ENCODE results near the gene GLT1D1. TPM values are rescaled to one million over a fixed set of nuclear protein-coding genes. Genes with fewer than 3 reads are reported as not detected.

The GLT1D1 gene
- total RNA-seq, 1 experiment from 2014 or later: not detected

- no peak overlapping the region for H3K27ac ChIP-seq (ENCODE audit: low read length)
- H3K4me3 ChIP-seq (ENCODE audit: low read length): no peak overlapping the region
- H3K4me1 ChIP-seq (ENCODE audit: insufficient read depth, low read length): no peaks in the 10 kb centered on the region
- no peaks in the 10 kb centered on the region for H4K20me1 ChIP-seq (ENCODE audit: low read length)
- H2AFZ ChIP-seq (ENCODE audit: low read length): no peak overlapping the region
- BruUV-seq (replicated peaks): no TSS peak
- POLR2A ChIA-PET (ENCODE audit: unreplicated experiment): no interaction called here
- intact Hi-C loops (cut with micrococcal nuclease): no loop called here
- CTCF ChIA-PET: no interaction called here
- no peak overlapping the region for H3K9ac ChIP-seq (ENCODE audit: low read length)
- no peaks in the 10 kb centered on the region for H3K79me2 ChIP-seq (ENCODE audit: low read length)
- no peaks in the 10 kb centered on the region for H3K36me3 ChIP-seq (ENCODE audit: low read depth, low read length)
- H3K9me2 ChIP-seq (replicated peaks; ENCODE audit: low read length): no peaks in the 10 kb centered on the region
- no peak overlapping the region for H3K4me2 ChIP-seq (ENCODE audit: low read length)
- no peak for DNase-seq
- no peak for ATAC-seq
- peaks cover 90% of the 10 kb centered on the region for H3K27me3 ChIP-seq (ENCODE audit: low read length)
- TF ChIP-seq EZH2 (IDR thresholded peaks at IDR 0.05; ENCODE audit: low read length, unreplicated experiment) (no peak), EZH2phosphoT487 (IDR thresholded peaks at IDR 0.05; ENCODE audit: borderline replicate concordance, low read length) (no peak), CTCF (conservative IDR thresholded peaks at IDR 0.05; ENCODE audit: low read depth, low read length) (no peak)
- H3F3A ChIP-seq (ENCODE audit: low read length, unreplicated experiment): no peaks in the 10 kb centered on the region
- H3K9me3 ChIP-seq (ENCODE audit: low read length): no peaks in the 10 kb centered on the region
These were observed 124.8 kb downstream of the GLT1D1 start for GRCh38 chr12:128978067-128978466.

GRCh38 chr12:128980623-128981022 lies 127.3 kb downstream of the GLT1D1 start:
- no peak for TF ChIP-seq EZH2 (IDR thresholded peaks at IDR 0.05; ENCODE audit: low read length, unreplicated experiment)
- no peak for TF ChIP-seq CTCF (conservative IDR thresholded peaks at IDR 0.05; ENCODE audit: low read depth, low read length)
- no peak for TF ChIP-seq EZH2phosphoT487 (IDR thresholded peaks at IDR 0.05; ENCODE audit: borderline replicate concordance, low read length)
- H3K4me1 ChIP-seq (ENCODE audit: insufficient read depth, low read length): no peaks in the 10 kb centered on the region
- POLR2A ChIA-PET (ENCODE audit: unreplicated experiment): no interaction called here
- H3K4me3 ChIP-seq (ENCODE audit: low read length): no peak overlapping the region
- H2AFZ ChIP-seq (ENCODE audit: low read length): no peak overlapping the region
- intact Hi-C loops (cut with micrococcal nuclease): no loop called here
- BruUV-seq (replicated peaks): no TSS peak
- H3K79me2 ChIP-seq (ENCODE audit: low read length): no peaks in the 10 kb centered on the region
- no peak overlapping the region for H3K4me2 ChIP-seq (ENCODE audit: low read length)
- DNase-seq (no peak), ATAC-seq (no peak)
- CTCF ChIA-PET: no interaction called here
- H4K20me1 ChIP-seq (ENCODE audit: low read length): no peaks in the 10 kb centered on the region
- H3K9me3 ChIP-seq (ENCODE audit: low read length): no peaks in the 10 kb centered on the region
- no peak overlapping the region for H3K9ac ChIP-seq (ENCODE audit: low read length)
- peaks cover 90% of the 10 kb centered on the region for H3K27me3 ChIP-seq (ENCODE audit: low read length)
- H3F3A ChIP-seq (ENCODE audit: low read length, unreplicated experiment): no peaks in the 10 kb centered on the region
- no peak overlapping the region for H3K27ac ChIP-seq (ENCODE audit: low read length)
- no peaks in the 10 kb centered on the region for H3K36me3 ChIP-seq (ENCODE audit: low read depth, low read length)
- no peaks in the 10 kb centered on the region for H3K9me2 ChIP-seq (replicated peaks; ENCODE audit: low read length)

DNA sequence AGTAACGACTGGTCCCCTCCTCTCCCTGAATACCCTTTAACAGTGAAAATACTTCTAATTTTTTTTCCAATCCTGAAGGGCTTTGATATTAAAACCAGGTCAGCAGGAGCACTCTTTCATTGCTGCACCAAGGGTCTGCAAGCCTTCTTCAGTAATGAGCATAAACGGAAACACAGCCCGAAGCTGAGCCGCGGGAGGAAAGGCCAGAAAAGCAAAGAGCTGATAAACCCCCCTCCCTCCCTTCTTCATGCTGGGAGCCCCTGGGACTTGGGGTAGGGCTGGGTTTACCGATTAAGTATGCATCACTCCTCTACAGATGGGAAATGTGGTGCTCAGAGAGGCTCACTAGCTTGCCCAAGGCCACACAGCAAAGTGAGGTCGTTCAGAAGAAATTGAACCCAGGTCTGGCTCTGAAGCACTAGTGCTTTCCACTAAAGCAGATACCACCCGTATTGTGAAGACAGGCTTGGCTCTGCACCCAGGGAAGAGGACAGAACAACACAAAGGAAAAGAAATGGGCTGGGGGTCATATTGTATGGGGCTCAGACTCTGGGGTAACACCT lies 128.8 kb downstream of the GLT1D1 start:
- CTCF ChIA-PET: no interaction called here
- POLR2A ChIA-PET (ENCODE audit: unreplicated experiment): no interaction called here
- no peaks in the 10 kb centered on the region for H3K9me2 ChIP-seq (replicated peaks; ENCODE audit: low read length)
- H3K4me3 ChIP-seq (ENCODE audit: low read length): no peak overlapping the region
- no peaks in the 10 kb centered on the region for H3K9me3 ChIP-seq (ENCODE audit: low read length)
- no peaks in the 10 kb centered on the region for H3K36me3 ChIP-seq (ENCODE audit: low read depth, low read length)
- intact Hi-C loops (cut with micrococcal nuclease): no loop called here
- ATAC-seq (no peak), DNase-seq (no peak)
- no peaks in the 10 kb centered on the region for H4K20me1 ChIP-seq (ENCODE audit: low read length)
- no peak overlapping the region for H3K27ac ChIP-seq (ENCODE audit: low read length)
- no peaks in the 10 kb centered on the region for H3K79me2 ChIP-seq (ENCODE audit: low read length)
- peaks cover 78% of the 10 kb centered on the region for H3K27me3 ChIP-seq (ENCODE audit: low read length)
- no peaks in the 10 kb centered on the region for H3F3A ChIP-seq (ENCODE audit: low read length, unreplicated experiment)
- TF ChIP-seq CTCF (conservative IDR thresholded peaks at IDR 0.05; ENCODE audit: low read depth, low read length): no peak
- TF ChIP-seq EZH2phosphoT487 (IDR thresholded peaks at IDR 0.05; ENCODE audit: borderline replicate concordance, low read length): no peak
- no peak for TF ChIP-seq EZH2 (IDR thresholded peaks at IDR 0.05; ENCODE audit: low read length, unreplicated experiment)
- no peak overlapping the region for H2AFZ ChIP-seq (ENCODE audit: low read length)
- no peaks in the 10 kb centered on the region for H3K4me1 ChIP-seq (ENCODE audit: insufficient read depth, low read length)
- no peak overlapping the region for H3K9ac ChIP-seq (ENCODE audit: low read length)
- H3K4me2 ChIP-seq (ENCODE audit: low read length): no peak overlapping the region
- BruUV-seq (replicated peaks): no TSS peak

Measured in PC-3 (cell line).